Liver (tissue), 9 donors: ENCODE data around the gene ANO7. TPM values are rescaled to one million over a fixed set of nuclear protein-coding genes. Genes with fewer than 3 reads are reported as not detected.

Experiments used
- DNase-seq: peaks from one replicate; pipeline ENCODE4 v3.0.0-alpha.2; 2017; ENCODE audit warnings: low spot score
- H3K27ac ChIP-seq, 2 donors: one replicate each; pipeline ENCODE4 v1.7.0; 2013; ENCODE audit warnings: inconsistent platforms in 2 of 2, low read length in 2 of 2, control low read depth in 1 of 2, low read depth in 1 of 2, mild to moderate bottlenecking in 1 of 2
- H3K27me3 ChIP-seq, 4 donors: one replicate each; pipeline versions ENCODE4 v1.6.1 to v1.7.0; 2013; ENCODE audit warnings: low read length in 3 of 4, inconsistent platforms in 1 of 4, mild to moderate bottlenecking in 1 of 4, moderate library complexity in 1 of 4; ENCODE audit not compliant: control insufficient read depth in 4 of 4, insufficient read depth in 4 of 4
- H3K36me3 ChIP-seq, 4 donors: one replicate each; pipeline versions ENCODE4 v1.6.1 to v1.7.0; 2013; ENCODE audit warnings: low read length in 3 of 4, mild to moderate bottlenecking in 3 of 4, low read depth in 1 of 4, moderate library complexity in 1 of 4; ENCODE audit not compliant: control insufficient read depth in 4 of 4, insufficient read depth in 3 of 4
- H3K4me1 ChIP-seq, 4 donors: one replicate each; pipeline versions ENCODE4 v1.6.1 to v1.7.0; 2013; ENCODE audit warnings: low read length in 3 of 4, mild to moderate bottlenecking in 3 of 4, moderate library complexity in 1 of 4; ENCODE audit not compliant: control insufficient read depth in 4 of 4, insufficient read depth in 4 of 4
- H3K4me3 ChIP-seq, 3 donors: one replicate each; pipeline versions ENCODE4 v1.6.1 to v1.7.0; 2013; ENCODE audit warnings: low read length in 3 of 3, control low read depth in 1 of 3, low read depth in 1 of 3, mild to moderate bottlenecking in 1 of 3
- H3K9ac ChIP-seq, 2 donors: one replicate each; pipeline ENCODE4 v1.7.0; 2013; ENCODE audit warnings: low read length in 2 of 2, mild to moderate bottlenecking in 2 of 2, moderate library complexity in 2 of 2, control low read depth in 1 of 2, low read depth in 1 of 2
- H3K9me3 ChIP-seq, 4 donors: one replicate each; pipeline versions ENCODE4 v1.6.1 to v1.7.0; 2013; ENCODE audit warnings: low read length in 3 of 4; ENCODE audit not compliant: control insufficient read depth in 4 of 4
- ATF3 ChIP-seq: IDR thresholded peaks from 2 replicates; pipeline ENCODE4 v1.6.1; 2016; ENCODE audit warnings: antibody characterized with exemption
- FOXA2 ChIP-seq: IDR thresholded peaks from 2 replicates; pipeline ENCODE4 v1.6.1; 2016; ENCODE audit warnings: antibody characterized with exemption
- GABPA ChIP-seq, 2 donors: IDR thresholded peaks in 1 of 2; conservative IDR thresholded peaks in 1 of 2; 2 replicates each; pipeline ENCODE4 v1.6.1; 2016; ENCODE audit warnings: antibody characterized with exemption in 2 of 2, mild to moderate bottlenecking in 1 of 2, moderate library complexity in 1 of 2
- HNF4G ChIP-seq: IDR thresholded peaks from 2 replicates; pipeline ENCODE4 v1.6.1; 2016; ENCODE audit warnings: antibody characterized with exemption
- NR2F2 ChIP-seq: IDR thresholded peaks from 2 replicates; pipeline ENCODE4 v1.6.1; 2016; ENCODE audit warnings: antibody characterized with exemption
- RXRA ChIP-seq, 2 donors: IDR thresholded peaks; 2 replicates each; pipeline ENCODE4 v1.6.1; 2017 to 2018; ENCODE audit warnings: antibody characterized with exemption in 2 of 2, mild to moderate bottlenecking in 1 of 2
- SP1 ChIP-seq: IDR thresholded peaks from 2 replicates; pipeline ENCODE4 v1.6.1; 2018; ENCODE audit warnings: antibody characterized with exemption, mild to moderate bottlenecking
- YY1 ChIP-seq: IDR thresholded peaks from 2 replicates; pipeline ENCODE4 v1.6.1; 2016; ENCODE audit warnings: antibody characterized with exemption, mild to moderate bottlenecking
- ZBTB33 ChIP-seq: IDR thresholded peaks from 2 replicates; pipeline ENCODE4 v1.6.1; 2016; ENCODE audit warnings: antibody characterized with exemption
- WGBS: extraction: QIAGEN DNeasy Blood & Tissue Kit; methylation state at CpG from one replicate; pipeline ENCODE4 v1.1.7; 2013; 5-methylcytosine and 5-hydroxymethylcytosine counted together
- polyA plus RNA-seq, 2 donors: library from polyadenylated mRNA; stranded (reverse) in 1 of 2; unstranded in 1 of 2; fragments of 200-250 nt in 1 of 2; fragments of >200 nt in 1 of 2; fragmentation: Nextera tagmentation in 1 of 2; extraction: Ambion mirVana in 1 of 2; gene quantifications; one replicate each; pipeline versions ENCODE4 v1.2.1 to v1.2.3, GENCODE V29; 2013 to 2015
- total RNA-seq, 2 donors: library from RNA; depleted of rRNA; stranded (reverse); fragments of >200 nt; gene quantifications; one replicate each; pipeline ENCODE4 v1.2.3, GENCODE V29; 2014
- donor health status: healthy.
- donor health status: healthy.
- donor health status: healthy.
- donor health status: healthy.
- donor health status: healthy.

Gene ANO7
- total and polyA plus RNA-seq, 4 donors = 0.25 to 0.70 (median 0.45) TPM

- Histone ChIP-seq H3K4me1 (peaks cover 0 to 11% (median 5%) of the 10 kb centered on the region in 4 donors), H3K27me3 (no peaks in the 10 kb centered on the region), H3K9ac (no peak overlapping the region), H3K36me3 (peaks cover 26 to 57% (median 44%) of the 10 kb centered on the region in 4 donors), H3K27ac (no peak overlapping the region), H3K4me3 (no peak overlapping the region), H3K9me3 (no peaks in the 10 kb centered on the region)
- TF ChIP-seq RXRA (IDR thresholded peaks at IDR 0.05) (no peak), SP1 (peak; percentile 22)
- DNase-seq = no peak
- WGBS = 85% methylated on average over 19 of the region's 19 CpGs
These were observed 38.5 kb downstream of the ANO7 start for GRCh38 chr2:241226723-241227572.

- Histone ChIP-seq H3K9me3 (no peaks in the 10 kb centered on the region), H3K4me3 (no peak overlapping the region), H3K36me3 (peaks cover 28 to 63% (median 47%) of the 10 kb centered on the region in 4 donors), H3K27me3 (no peaks in the 10 kb centered on the region), H3K27ac (no peak overlapping the region), H3K4me1 (peaks cover 0 to 11% (median 5%) of the 10 kb centered on the region in 4 donors), H3K9ac (no peak overlapping the region)
- no peak for DNase-seq
- TF ChIP-seq ATF3 (no peak), NR2F2 (no peak)
- 89% methylated on average over 8 of the region's 8 CpGs for WGBS
These were observed 39.1 kb downstream of the ANO7 start for GRCh38 chr2:241227594-241227993.

- H3K4me1 ChIP-seq = peaks cover 0 to 11% (median 5%) of the 10 kb centered on the region in 4 donors
- H3K4me3 ChIP-seq = no peak overlapping the region
- H3K9ac ChIP-seq = no peak overlapping the region
- no peak overlapping the region for H3K27ac ChIP-seq
- H3K9me3 ChIP-seq = no peaks in the 10 kb centered on the region
- TF ChIP-seq HNF4G (no peak), YY1 (no peak), FOXA2 (no peak), GABPA (IDR thresholded peaks at IDR 0.05 in 1 of 2, conservative IDR thresholded peaks at IDR 0.05 in 1 of 2) (no peak), ZBTB33 (no peak), ATF3 (no peak)
- peaks cover 32 to 70% (median 52%) of the 10 kb centered on the region in 4 donors for H3K36me3 ChIP-seq
- no peaks in the 10 kb centered on the region for H3K27me3 ChIP-seq
- no peak for DNase-seq
- 96% methylated on average over 26 of the region's 26 CpGs for WGBS
These were observed 39.8 kb downstream of the ANO7 start for GRCh38 chr2:241228081-241228859.
